ENCODE measurements around the gene GINS3. TPM values are rescaled to one million over a fixed set of nuclear protein-coding genes. Genes with fewer than 3 reads are reported as not detected.
"Not testable (repeated sequence)": the region's sequence is repeated elsewhere in the genome, so short reads cannot be mapped to it uniquely, and the experiment has no call there.

Gene GINS3
- total and polyA plus RNA-seq, 2 experiments from 2014 or later = 2.1 to 3.0 TPM

- no peak overlapping the region for H3K4me2 ChIP-seq
- no peak overlapping the region for H3K27ac ChIP-seq
- no peaks in the 10 kb centered on the region for H3K4me1 ChIP-seq (ENCODE audit: insufficient read depth)
- no peaks in the 10 kb centered on the region for H3K9me3 ChIP-seq (ENCODE audit: low read depth)
- DNase-seq (ENCODE audit: low spot score) = no peak
- H3K27me3 ChIP-seq = no peaks in the 10 kb centered on the region
- no peak overlapping the region for H2AFZ ChIP-seq
- H3K36me3 ChIP-seq (replicated peaks; ENCODE audit: insufficient read depth, low read depth) = no peaks in the 10 kb centered on the region
- TF ChIP-seq EZH2 (IDR thresholded peaks at IDR 0.05; ENCODE audit: borderline replicate concordance) (no peak), CTCF (IDR thresholded peaks at IDR 0.05; ENCODE audit: poor library complexity) (no peak), EZH2phosphoT487 (IDR thresholded peaks at IDR 0.05; ENCODE audit: low read depth, severe bottlenecking, unreplicated experiment) (no peak)
- no peaks in the 10 kb centered on the region for H3K79me2 ChIP-seq
- no peaks in the 10 kb centered on the region for H3K9me2 ChIP-seq (replicated peaks; ENCODE audit: insufficient read depth)
- no peaks in the 10 kb centered on the region for H4K20me1 ChIP-seq (ENCODE audit: insufficient read depth, poor library complexity, severe bottlenecking)
- H3K4me3 ChIP-seq = no peak overlapping the region
- 90% methylated on average over 4 of the region's 4 CpGs for WGBS (ENCODE audit: low lambda C conversion rate, missing lambda C conversion rate)
These were observed 22.7 kb downstream of the GINS3 start for GRCh38 chr16:58415003-58415402.

- not testable (repeated sequence) for H3K4me3 ChIP-seq; H3K4me1 ChIP-seq (ENCODE audit: insufficient read depth); H3K27ac ChIP-seq; H3K4me2 ChIP-seq; DNase-seq (ENCODE audit: low spot score); H3K79me2 ChIP-seq; H3K36me3 ChIP-seq (replicated peaks; ENCODE audit: insufficient read depth, low read depth); H3K27me3 ChIP-seq; H3K9me2 ChIP-seq (replicated peaks; ENCODE audit: insufficient read depth); H4K20me1 ChIP-seq (ENCODE audit: insufficient read depth, poor library complexity, severe bottlenecking); H2AFZ ChIP-seq; H3K9me3 ChIP-seq (ENCODE audit: low read depth)
- 94% methylated on average over 5 of the region's 5 CpGs for WGBS (ENCODE audit: low lambda C conversion rate, missing lambda C conversion rate)
These were observed 23.7 kb downstream of the GINS3 start for GRCh38 chr16:58415961-58416360.

DNA sequence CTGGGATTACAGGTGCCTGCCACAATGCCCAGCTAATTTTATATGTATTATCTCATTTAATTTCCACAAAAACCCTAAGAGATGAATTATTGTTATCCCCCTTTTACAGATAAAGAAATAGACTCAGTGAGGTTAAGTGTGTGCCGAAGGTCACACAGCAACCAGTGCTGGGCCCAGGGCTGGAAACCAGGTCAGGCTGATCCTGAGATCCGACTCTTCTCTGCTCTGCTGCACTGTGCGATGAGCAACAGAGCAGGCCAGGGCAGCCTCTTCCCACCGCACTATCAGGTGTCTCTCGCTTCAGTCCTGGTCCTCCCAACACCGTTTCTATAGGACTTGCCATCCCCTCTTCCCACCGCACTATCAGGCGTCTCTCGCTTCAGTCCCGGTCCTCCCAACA, 24.8 kb downstream of the GINS3 start:
- no peak overlapping the region for H3K4me3 ChIP-seq
- no peaks in the 10 kb centered on the region for H4K20me1 ChIP-seq (ENCODE audit: insufficient read depth, poor library complexity, severe bottlenecking)
- H3K27me3 ChIP-seq = no peaks in the 10 kb centered on the region
- DNase-seq (ENCODE audit: low spot score) = no peak
- TF ChIP-seq CTCF (IDR thresholded peaks at IDR 0.05; ENCODE audit: poor library complexity) (no peak), EZH2phosphoT487 (IDR thresholded peaks at IDR 0.05; ENCODE audit: low read depth, severe bottlenecking, unreplicated experiment) (no peak), EZH2 (IDR thresholded peaks at IDR 0.05; ENCODE audit: borderline replicate concordance) (no peak)
- H3K36me3 ChIP-seq (replicated peaks; ENCODE audit: insufficient read depth, low read depth) = no peaks in the 10 kb centered on the region
- H3K4me1 ChIP-seq (ENCODE audit: insufficient read depth) = no peaks in the 10 kb centered on the region
- H3K27ac ChIP-seq = no peak overlapping the region
- H3K9me3 ChIP-seq (ENCODE audit: low read depth) = no peaks in the 10 kb centered on the region
- no peak overlapping the region for H3K4me2 ChIP-seq
- WGBS (ENCODE audit: low lambda C conversion rate, missing lambda C conversion rate) = 97% methylated on average over 10 of the region's 10 CpGs
- H2AFZ ChIP-seq = no peak overlapping the region
- H3K79me2 ChIP-seq = no peaks in the 10 kb centered on the region
- H3K9me2 ChIP-seq (replicated peaks; ENCODE audit: insufficient read depth) = no peaks in the 10 kb centered on the region

DNA sequence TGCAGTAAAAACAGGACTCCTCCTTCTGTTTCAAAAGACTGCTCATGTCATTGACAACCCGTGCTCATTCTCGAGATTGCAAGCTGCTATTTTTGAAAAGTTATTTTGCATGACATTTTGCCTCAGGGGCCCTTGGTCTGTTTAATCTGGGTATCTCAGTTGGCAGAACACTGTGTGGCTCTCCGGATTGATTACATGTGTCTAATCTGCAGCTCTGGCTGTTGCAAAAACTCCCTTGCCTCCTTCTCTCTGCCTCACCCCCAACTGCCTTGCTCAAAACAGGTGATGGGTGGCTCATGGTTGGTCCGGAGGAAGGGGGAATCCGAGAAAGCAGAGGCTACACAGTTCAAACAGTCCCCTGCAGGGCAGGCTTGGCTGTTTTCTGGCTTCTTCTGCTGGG, 25.3 kb downstream of the GINS3 start:
- H3K4me3 ChIP-seq = no peak overlapping the region
- TF ChIP-seq EZH2 (IDR thresholded peaks at IDR 0.05; ENCODE audit: borderline replicate concordance) (no peak), EZH2phosphoT487 (IDR thresholded peaks at IDR 0.05; ENCODE audit: low read depth, severe bottlenecking, unreplicated experiment) (no peak), CTCF (IDR thresholded peaks at IDR 0.05; ENCODE audit: poor library complexity) (no peak)
- no peaks in the 10 kb centered on the region for H3K79me2 ChIP-seq
- H3K27me3 ChIP-seq = no peaks in the 10 kb centered on the region
- H3K4me1 ChIP-seq (ENCODE audit: insufficient read depth) = no peaks in the 10 kb centered on the region
- no peaks in the 10 kb centered on the region for H4K20me1 ChIP-seq (ENCODE audit: insufficient read depth, poor library complexity, severe bottlenecking)
- 72% methylated on average over 5 of the region's 5 CpGs for WGBS (ENCODE audit: low lambda C conversion rate, missing lambda C conversion rate)
- H3K27ac ChIP-seq = no peak overlapping the region
- H3K36me3 ChIP-seq (replicated peaks; ENCODE audit: insufficient read depth, low read depth) = no peaks in the 10 kb centered on the region
- no peaks in the 10 kb centered on the region for H3K9me3 ChIP-seq (ENCODE audit: low read depth)
- no peak for DNase-seq (ENCODE audit: low spot score)
- H3K9me2 ChIP-seq (replicated peaks; ENCODE audit: insufficient read depth) = no peaks in the 10 kb centered on the region
- H2AFZ ChIP-seq = no peak overlapping the region
- no peak overlapping the region for H3K4me2 ChIP-seq
